Activated CD4-positive, alpha-beta T cell treated with anti-CD3 and anti-CD28 coated beads, Interleukin-2, amount 50 U/mL, for 4 hours (primary cell): ENCODE measurements around the gene PLOD3.

Source experiments
- DNase-seq, 2 experiments: peaks; one replicate each; pipeline ENCODE4 v3.0.0-alpha.2; 2020

The PLOD3 gene

GRCh38 chr7:101239191-101239950, 22.0 kb upstream of the PLOD3 start:
- no peak for DNase-seq

- DNase-seq, result no peak
These were observed 21.1 kb upstream of the PLOD3 start for GRCh38 chr7:101238226-101239182.

DNA sequence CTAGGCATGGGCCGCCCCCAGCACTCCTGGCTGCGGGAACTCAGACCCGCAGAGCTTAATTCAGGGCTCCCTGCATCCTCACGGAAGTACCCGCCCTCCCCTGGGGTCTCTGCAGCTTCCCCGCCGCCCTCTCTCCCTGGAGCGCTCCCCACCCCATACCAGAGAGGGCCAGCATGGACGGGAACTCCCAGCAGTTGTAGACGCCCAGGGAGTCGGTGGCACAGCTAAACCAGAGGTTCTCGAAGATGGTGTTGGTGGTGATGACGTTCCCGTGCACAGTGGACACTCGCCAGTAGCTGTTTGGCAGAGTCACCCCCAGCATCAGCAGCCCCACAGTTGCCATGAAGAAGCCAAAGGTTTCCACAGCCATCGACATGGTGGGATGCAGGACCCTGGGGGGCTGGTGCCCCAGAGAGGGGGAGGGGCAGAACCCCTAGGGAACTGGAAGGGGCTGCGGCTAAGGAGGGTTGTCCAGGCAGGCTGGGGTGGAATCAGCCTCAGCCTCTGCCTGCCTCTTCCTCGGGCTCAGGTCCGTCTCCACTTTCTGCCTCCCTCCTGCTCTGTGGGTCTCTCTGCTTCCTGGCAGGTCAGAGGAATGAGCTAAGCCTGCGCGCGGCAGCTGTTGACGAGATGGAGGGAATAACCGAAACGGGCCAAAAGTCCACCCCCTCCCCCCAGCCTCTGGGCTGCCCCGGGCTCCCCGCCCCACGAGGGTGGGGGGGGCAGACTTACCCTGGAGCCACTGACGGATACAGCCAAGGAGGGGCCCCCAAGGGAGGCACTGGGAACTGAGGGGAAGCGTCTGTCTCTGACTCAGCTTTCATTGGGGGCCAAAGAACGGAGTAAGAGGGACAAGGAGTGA, 20.1 kb upstream of the PLOD3 start, which contains the start of gene CLDN15:
TSS of gene CLDN15 (minus strand) at position 597 of the 862 bp plus-strand sequence. CDS start at position 376, 221 bp downstream.
- no peak for DNase-seq

DNA sequence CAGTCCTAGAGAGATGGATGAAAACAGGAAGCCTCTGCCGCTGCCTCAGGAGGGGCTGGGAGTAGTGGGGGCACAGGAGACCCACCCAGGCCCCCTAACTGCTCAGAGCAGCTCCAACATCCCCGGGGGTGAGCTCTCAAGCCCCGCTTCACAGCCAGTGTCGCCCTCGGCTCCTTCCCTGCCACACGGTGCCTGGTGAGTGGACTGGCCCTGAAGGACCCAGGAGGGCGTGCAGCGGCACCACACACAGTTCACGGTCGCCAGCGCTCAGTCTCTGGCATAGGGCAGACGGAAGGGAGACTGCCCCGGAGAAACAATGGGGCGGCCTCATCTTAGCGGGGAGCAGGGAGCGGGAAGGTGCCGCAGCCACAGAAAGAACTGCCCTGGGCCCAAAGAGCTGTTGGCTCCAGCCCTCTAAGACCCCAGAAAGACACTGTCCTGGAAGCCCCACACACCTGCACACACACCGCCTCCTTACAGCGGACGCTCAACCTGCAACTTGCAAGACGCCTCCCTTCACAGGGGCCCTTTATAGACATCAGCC, 19.0 kb upstream of the PLOD3 start:
- no peak for DNase-seq

- DNase-seq, result no peak
These were observed 18.1 kb upstream of the PLOD3 start for GRCh38 chr7:101235522-101235921.

DNA sequence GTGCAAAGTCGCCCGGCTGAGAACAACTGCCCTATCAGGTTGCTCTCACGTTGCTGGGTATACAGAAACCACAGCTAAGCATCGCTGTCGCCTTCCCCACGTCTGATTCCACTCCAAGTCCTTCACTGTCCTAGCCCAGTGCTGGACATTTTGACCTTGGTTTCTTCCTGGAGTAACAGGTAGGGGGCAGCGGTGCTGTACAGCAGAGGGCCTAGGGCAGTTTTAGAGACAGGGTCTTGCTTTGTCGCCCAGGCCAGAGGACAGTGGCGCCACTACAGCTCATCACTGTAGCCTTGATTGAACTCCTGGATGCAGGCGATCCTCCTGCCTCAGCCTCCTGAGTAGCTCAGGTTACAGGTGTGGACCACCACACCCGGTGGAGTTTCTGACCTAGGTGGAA, 17.7 kb upstream of the PLOD3 start:
- DNase-seq, result no peak

GRCh38 chr7:101234636-101235035, 17.3 kb upstream of the PLOD3 start:
- no peak for DNase-seq

GRCh38 chr7:101233907-101234547, 16.6 kb upstream of the PLOD3 start:
- DNase-seq, result no peak

DNA sequence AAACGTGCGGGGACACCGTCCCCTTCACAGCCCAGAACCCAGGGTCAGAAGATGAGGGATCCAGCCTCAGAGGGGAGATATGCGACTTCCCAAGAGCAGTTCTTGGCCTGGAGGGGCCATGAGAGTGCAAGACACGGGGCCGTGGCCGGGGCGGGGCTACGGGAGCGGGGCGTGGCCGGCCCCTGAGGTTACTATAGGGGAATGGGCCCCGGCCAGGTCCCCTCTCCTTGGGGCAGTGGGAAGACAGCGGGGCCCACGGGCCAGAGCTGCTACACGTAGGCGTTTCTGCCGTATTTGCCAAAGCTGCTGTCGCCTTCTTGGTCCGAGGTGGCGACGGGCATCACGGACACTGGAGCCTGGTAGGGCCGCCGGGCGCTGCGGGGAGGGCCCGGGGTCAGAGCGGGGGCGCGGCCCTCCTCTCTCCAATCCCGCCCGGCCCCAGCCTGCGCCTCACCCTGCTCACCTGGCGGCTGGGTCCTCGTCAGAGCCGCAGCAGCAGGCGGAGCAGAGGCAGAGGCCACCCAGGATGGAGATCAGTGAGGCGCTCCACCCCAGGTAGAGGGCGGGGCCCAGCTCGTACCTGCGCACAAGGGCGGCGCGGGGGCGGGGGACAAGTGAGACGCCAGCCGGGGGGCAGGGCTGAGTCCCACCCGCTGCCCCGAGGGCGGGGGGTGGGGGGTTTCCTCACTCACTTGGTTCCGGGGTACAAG, 14.9 kb upstream of the PLOD3 start:
- DNase-seq, result no peak

DNA sequence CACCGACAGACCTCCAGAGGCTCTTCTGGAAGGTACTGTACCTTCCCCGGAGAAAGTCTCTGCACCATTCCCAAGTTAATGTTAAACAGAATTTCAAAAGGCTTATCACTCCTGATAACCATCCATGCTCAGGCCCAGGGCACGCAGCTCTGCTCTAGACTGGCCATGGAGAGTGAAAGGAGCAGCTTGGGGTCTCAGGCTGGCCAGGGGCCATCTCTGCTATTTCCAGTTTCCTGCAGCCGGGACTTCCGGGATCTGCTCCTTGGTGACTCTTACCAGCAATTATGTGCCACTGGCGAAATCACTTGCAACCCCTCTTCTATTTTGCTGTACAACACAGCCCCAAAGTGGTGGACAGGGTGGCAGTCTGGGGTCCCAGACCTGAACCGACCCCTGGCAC, 14.3 kb upstream of the PLOD3 start:
- no peak for DNase-seq

DNA sequence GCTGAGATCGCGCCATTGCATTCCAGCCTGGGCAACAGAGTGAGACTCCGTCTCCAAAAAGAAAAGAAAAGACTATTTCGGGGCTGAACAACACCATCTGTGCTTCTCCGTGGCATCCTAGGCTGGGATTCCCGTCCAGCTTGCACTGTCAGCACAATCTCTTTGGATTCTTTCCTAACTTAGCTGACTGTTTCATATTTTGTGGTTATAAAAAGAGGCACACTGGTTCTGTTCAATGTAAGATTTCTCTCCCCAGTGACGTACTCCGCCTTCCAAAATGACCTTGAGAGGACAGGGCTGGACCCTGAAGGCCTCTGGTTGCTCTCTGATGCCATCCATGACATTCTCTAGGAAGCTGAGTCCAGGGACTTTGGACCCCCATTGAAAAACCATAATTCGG, 9.3 kb upstream of the PLOD3 start:
- DNase-seq, result no peak

DNA sequence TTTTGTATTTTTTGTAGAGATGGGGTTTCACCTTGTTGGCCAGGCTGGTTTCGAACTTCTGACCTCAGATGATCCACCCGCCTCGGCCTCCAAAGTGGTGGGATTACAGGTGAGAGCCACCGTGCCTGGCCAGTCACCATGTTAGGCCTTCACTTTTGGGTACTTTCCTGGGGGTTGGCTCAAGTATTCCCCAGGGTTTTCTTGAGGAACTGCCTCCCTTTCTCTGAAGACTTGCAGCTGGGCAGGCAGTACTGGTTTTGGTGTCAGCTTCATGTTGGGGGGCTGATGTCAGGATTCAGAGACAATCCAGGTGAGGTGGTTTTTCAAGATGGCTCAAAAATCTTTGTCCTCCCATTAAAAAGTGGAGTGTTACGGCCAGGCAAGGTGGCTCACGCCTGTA, 8.3 kb upstream of the PLOD3 start:
- no peak for DNase-seq

DNA sequence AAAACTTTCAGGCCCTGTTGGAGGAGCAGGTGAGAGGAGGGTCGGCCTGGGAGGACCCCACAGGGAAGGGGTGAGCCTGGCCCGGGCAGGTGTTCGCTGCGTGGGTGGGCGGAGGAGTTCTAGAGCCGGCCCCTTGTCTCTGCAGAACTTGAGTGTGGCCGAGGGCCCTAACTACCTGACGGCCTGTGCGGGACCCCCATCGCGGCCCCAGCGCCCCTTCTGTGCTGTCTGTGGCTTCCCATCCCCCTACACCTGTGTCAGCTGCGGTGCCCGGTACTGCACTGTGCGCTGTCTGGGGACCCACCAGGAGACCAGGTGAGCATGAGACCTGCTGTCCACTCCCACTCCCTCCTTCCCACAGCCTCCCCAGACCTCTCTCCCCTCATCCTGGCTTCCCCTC, 6.1 kb upstream of the PLOD3 start:
- no peak for DNase-seq

- DNase-seq, result no peak
These were observed 5.0 kb upstream of the PLOD3 start for GRCh38 chr7:101222275-101222830.

GRCh38 chr7:101220295-101220694, 2.9 kb upstream of the PLOD3 start:
- DNase-seq, result no peak

DNA sequence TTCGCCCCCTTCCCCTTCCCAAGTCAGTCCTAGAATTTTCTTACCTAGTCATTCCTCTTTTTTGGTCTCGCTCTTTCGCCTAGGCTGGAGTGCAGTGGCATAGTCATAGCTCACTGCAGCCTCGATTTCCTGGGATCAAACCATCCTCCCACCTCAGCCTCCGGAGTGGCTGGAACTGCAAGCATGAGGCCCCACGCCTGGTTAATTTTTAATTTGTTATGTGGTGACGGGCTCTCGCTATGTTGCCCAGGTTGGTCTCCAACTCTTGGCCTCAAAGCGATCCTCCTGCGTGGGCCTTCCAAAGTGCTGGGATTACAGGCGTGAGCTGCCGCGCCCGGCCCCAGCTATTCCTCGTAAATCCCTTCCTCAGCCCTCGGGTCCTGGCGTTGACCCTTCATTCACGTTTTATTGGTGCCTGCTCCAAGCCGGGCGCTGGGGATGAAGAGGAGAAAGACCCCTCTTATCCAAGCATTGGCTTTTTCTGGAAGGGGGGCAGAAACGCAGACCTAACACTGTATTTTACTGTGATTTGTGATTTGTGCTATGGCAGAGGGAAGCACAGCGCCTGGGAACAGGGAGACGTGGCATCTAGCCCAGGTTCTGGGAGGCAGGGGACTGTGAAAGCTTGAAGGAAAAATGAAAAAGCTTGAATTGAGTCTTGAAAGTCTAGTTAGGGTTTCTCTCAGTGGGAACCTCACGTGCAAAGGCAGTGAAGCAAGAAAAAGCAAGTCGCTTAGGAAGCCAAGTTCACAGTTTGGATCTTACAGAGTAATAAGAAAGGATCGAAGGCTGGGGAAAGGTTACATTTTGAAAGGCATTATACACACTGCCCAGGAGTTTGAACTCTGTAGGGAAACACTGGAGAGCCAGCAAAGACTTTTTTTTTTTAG, 1.1 kb upstream of the PLOD3 start:
- DNase-seq, result no peak

DNA sequence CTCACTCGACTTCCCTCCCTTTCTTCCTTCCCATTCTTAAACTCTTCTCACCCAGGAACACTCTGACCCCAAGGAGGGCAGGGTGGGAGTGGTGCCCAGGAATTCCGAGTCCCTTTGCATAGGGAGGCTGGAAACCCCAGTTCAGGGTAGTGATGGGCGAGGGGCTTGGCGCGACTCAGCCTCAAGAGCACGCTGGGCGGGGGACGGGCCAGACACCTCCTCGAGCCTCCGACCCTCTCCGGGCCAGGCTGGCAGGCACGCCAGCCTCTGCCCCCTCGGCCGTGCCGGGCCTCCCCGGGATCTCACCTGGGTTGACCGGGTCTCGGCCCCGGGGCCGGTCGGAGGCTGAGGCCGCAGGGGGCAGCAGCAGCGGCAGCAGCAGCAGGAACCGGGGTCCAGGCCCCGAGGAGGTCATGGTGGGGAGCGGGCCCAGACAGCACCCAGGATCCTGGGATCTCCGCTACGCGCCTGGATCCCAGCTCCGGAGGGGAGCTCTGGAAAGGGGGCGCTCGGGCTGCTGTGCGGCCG, 457 bp downstream of the PLOD3 start:
- DNase-seq, result no peak

DNA sequence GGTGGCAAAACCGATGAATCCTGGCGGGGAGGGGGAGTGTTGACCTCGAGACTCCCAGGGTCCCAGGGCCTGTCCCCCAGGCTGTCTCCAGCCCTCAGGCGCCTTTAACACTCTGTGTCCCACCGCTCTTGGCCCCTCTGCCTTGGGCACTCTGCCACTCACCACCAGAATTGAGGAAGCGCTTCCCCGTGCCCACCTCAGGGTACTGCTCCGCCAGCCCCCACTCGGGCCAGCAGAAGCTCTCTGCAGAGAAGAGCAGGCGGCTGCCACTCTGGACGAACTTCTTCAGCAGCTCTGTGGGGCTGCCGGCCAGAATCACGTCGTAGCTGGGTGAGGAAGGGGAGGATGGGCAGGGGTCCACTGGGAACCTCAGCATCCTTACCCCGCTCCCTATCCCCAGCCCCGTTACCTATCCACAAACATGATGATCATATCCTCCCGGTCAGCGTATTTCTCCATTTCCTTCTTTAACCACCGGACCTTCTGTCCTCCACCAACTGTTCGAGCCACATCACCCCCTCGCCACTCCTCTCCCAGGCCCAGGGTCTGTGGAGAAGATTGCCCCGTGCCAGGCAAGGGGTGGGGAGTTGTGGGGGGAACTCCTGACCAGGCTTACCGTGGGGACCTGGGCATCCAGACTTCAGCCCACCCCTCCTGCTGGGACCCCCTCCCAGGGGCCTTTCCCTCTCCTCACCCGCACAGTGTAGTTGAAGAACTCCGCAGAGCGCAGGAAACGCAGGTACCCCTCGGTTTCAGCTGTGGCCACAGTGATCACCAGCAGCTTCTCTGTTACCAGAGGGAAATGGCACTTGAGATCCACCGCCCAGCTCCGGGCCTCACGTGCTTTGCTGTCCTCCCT, 1.2 kb downstream of the PLOD3 start:
- DNase-seq, result no peak

- no peak for DNase-seq
These were observed 5.4 kb downstream of the PLOD3 start for GRCh38 chr7:101212014-101212413.
